ENCODE data around the gene AK1.

The AK1 gene

GRCh38 chr9:127877566-127877998 lies at the start of gene AK1:
TSS of gene AK1 (minus strand) at chr9:127877675. CDS start at chr9:127874617, 3,058 bp downstream.
- DNase-seq (ENCODE audit: low read depth, low spot score), result peak; percentile 80

DNA sequence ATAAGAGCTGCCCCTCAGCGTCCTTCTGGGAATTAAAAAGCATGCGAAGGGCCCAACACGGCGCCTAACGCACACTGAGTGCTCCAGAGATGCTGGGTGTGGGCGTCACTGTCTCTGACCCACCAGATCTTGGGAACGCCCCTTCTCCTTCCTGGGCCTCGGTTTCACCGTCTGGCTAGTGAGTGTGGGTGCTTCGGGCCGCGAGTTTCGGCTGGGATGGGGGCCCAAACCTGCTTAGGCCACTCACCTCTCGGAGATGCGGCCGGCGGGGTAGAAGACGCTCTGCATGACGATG lies 49.4 kb upstream of the AK1 start:
- DNase-seq (ENCODE audit: low read depth, low spot score), result no peak

- no peak for DNase-seq (ENCODE audit: low read depth, low spot score)
These were observed 48.8 kb upstream of the AK1 start for GRCh38 chr9:127925959-127926905.

DNA sequence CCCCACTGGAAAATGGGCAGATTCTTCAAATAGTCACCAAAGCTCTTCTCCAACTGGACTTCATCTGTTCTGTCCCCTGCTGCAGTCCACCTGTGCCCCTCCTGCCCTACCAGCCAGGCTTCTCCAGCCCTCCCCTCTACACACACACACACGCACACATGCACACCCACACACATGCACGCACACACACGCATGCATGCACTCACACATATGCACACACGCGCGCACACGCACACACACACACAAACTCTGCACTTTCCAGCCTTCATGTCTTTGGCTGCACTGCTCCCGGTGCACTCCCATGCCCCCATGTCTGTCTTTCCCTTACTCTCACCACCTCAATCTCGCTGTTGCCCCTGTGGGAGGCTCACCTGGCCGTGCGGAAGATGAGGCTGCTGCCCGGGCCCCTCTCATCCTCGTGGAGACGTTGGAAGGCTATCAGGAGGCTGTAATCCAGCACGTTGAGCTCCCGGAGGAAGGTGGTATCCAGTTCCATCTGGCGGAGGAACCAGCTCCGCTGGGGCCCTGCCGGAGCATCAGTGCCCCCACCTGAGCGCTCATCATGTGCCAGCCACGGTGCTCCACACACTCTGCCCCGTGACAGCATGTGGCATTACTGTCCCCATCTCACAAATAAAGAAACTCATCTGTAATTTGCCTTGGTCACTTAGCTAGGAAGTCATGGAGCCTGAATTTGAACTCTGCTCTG lies 47.4 kb upstream of the AK1 start:
- no peak for DNase-seq (ENCODE audit: low read depth, low spot score)

DNA sequence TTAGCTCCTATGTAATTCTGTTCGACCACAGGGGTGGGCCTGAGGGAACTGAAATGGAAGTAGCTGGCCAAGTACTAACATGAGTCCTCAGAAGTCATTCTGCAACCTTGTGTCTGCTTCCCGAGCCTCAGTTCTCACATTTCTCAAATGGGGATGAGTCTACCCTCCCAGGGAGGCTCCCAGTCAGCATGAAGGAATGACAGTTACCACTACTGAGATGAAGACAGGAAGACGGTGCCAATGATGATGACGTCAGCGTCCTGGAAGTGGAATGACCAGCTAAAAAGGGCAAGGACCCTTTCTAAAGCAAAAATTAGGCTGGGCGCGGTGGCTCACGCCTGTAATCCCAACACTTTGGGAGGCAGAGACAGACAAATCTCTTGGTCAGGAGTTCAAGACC lies 46.3 kb upstream of the AK1 start:
- peak; percentile 75 for DNase-seq (ENCODE audit: low read depth, low spot score)

DNA sequence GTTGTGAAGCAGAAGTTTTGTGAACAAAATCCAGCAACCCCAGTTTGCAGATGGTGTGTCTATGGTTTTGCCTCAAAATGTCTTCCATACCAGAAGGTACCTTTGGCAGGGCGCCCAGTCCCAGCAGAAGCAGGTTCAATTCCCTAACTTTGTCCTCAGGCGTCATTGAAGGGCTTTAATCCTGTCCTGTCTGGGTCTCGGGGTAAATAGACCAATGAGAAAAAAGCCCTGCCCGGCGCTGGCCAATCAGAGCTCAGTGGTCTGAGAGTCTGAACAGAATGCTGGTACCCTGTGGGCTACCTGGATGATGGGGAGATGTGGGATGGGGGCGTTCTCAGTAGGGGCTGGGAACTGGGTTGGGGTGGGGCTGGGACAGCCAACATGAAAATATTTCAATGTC lies 45.6 kb upstream of the AK1 start:
- no peak for DNase-seq (ENCODE audit: low read depth, low spot score)

- peak; percentile 75 for DNase-seq (ENCODE audit: low read depth, low spot score)
These were observed 44.2 kb upstream of the AK1 start for GRCh38 chr9:127921557-127922120.

DNA sequence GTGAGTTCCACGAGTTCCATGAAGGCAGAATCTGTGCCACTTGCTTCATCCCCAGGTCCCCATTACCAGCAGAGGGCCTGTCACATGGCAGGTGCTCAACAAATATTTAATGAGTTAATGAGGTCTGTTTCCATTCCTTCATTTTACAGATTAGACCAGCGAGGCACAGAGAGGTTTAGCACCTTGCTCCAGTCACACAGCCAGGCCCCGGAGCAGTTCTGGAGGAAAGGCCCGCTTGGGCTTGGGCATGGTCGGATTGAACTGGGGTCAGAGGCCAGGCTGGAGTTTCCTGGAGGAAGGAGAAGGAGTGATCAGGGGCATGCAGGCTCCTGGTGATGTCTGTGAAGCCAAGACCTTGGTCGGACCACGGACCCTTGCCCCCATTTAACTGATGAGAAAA lies 43.3 kb upstream of the AK1 start:
- no peak for DNase-seq (ENCODE audit: low read depth, low spot score)

GRCh38 chr9:127919253-127919815 lies 41.9 kb upstream of the AK1 start:
- peak; percentile 98 for DNase-seq (ENCODE audit: low read depth, low spot score)

DNA sequence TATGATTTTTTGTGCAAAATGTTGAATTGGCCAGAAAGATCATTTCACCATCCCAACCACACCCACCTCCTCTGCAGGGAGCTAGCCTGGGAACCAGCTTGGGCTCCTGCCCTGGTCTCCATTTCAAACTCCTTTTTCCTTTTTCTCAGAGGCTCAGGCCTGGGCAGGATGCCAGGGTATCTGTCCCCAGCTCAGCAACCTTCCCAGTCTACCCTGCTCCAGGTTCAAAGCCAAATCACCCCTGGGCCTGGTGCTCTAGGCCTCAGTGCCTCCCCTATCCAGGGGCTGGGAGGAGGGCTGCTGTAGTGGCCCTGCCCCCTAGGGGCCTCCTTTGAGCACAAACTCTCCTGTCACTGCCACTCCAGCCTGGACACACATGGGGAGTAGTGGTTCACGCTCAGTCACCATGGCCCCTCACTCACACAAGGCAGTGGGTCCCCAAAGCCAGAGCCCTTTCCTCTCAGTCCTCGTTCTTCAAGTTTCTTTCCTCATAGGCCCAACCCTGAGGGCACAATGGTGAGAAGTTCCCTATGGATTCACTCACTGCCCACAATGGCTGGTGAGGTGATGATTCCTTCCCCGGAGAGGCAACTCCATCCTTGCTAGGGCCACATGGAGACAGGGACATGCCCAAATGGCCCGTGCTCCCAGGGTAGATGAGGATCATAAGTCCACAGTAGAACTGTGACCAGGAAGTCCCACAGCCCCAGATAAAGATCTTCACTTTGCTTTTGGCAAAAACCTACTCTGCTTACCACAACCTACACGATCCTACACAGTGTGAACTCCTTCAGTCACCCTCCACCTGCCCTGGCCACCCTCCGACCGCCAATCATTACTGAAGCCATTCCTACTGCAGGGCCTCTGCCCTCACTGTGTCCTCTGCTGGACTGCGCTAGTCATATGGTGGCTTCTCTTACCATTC lies 41.0 kb upstream of the AK1 start:
- DNase-seq (ENCODE audit: low read depth, low spot score), result no peak

GRCh38 chr9:127917603-127918002 lies 40.1 kb upstream of the AK1 start:
- no peak for DNase-seq (ENCODE audit: low read depth, low spot score)

GRCh38 chr9:127916720-127917581 lies 39.5 kb upstream of the AK1 start, which contains the start of gene ST6GALNAC4:
TSS of gene ST6GALNAC4 (minus strand) at chr9:127917041. CDS start at chr9:127916419, 622 bp downstream.
- DNase-seq (ENCODE audit: low read depth, low spot score), result peak; percentile 98

- no peak for DNase-seq (ENCODE audit: low read depth, low spot score)
These were observed 38.6 kb upstream of the AK1 start for GRCh38 chr9:127915801-127916719.

- no peak for DNase-seq (ENCODE audit: low read depth, low spot score)
These were observed 37.9 kb upstream of the AK1 start for GRCh38 chr9:127915325-127915752.

- DNase-seq (ENCODE audit: low read depth, low spot score), result no peak
These were observed 36.2 kb upstream of the AK1 start for GRCh38 chr9:127913682-127914081.

GRCh38 chr9:127912882-127913281 lies 35.4 kb upstream of the AK1 start:
- DNase-seq (ENCODE audit: low read depth, low spot score), result no peak

GRCh38 chr9:127912296-127912695 lies 34.8 kb upstream of the AK1 start:
- no peak for DNase-seq (ENCODE audit: low read depth, low spot score)

- DNase-seq (ENCODE audit: low read depth, low spot score), result peak; percentile 44
These were observed 33.2 kb upstream of the AK1 start for GRCh38 chr9:127910613-127911205.
